ENCODE data around the gene IKZF5.

The IKZF5 gene

GRCh38 chr10:123039632-123039930 is 31.0 kb upstream of the IKZF5 start:
- no peak for DNase-seq (ENCODE audit: extremely low read depth, low read depth)
- no peak for TF ChIP-seq CTCF (IDR thresholded peaks at IDR 0.05; ENCODE audit: low read depth, low read length)

GRCh38 chr10:123038782-123039631 is 30.4 kb upstream of the IKZF5 start:
- no peak for DNase-seq (ENCODE audit: extremely low read depth, low read depth)
- no peak for TF ChIP-seq CTCF (IDR thresholded peaks at IDR 0.05; ENCODE audit: low read depth, low read length)

- no peak for DNase-seq (ENCODE audit: extremely low read depth, low read depth)
- TF ChIP-seq CTCF (IDR thresholded peaks at IDR 0.05; ENCODE audit: low read depth, low read length): no peak
Measured at GRCh38 chr10:123035467-123036086, 27.0 kb upstream of the IKZF5 start.

- TF ChIP-seq CTCF (IDR thresholded peaks at IDR 0.05; ENCODE audit: low read depth, low read length): no peak
- DNase-seq (ENCODE audit: extremely low read depth, low read depth): no peak
Measured at GRCh38 chr10:123034332-123034731, 25.7 kb upstream of the IKZF5 start.

- DNase-seq (ENCODE audit: extremely low read depth, low read depth): no peak
- TF ChIP-seq CTCF (IDR thresholded peaks at IDR 0.05; ENCODE audit: low read depth, low read length): no peak
Measured at GRCh38 chr10:123031124-123031523, 22.5 kb upstream of the IKZF5 start.

- no peak for DNase-seq (ENCODE audit: extremely low read depth, low read depth)
Measured at GRCh38 chr10:123027861-123028260, 19.3 kb upstream of the IKZF5 start.

More at GRCh38 chr10:123027861-123028260, 19.3 kb upstream of the IKZF5 start:
- no peak for TF ChIP-seq CTCF (IDR thresholded peaks at IDR 0.05; ENCODE audit: low read depth, low read length)

Data from AG09319 (cell line).